AG09309 (cell line): ENCODE results near the gene ANKRD23.

Source experiments
- DNase-seq: peaks from one replicate; pipeline ENCODE4 v3.0.0-alpha.2; 2010; ENCODE audit warnings: low read depth
- H3K4me3 ChIP-seq: 2 replicates; pipeline ENCODE4 v1.5.1; 2011; ENCODE audit warnings: mild to moderate bottlenecking, low read depth, low read length, moderate library complexity; ENCODE audit not compliant: control insufficient read depth
- TF ChIP-seq, protein P1 (sequence below): IDR thresholded peaks from 2 replicates; pipeline ENCODE4 v1.5.1; 2011; ENCODE audit warnings: mild to moderate bottlenecking, low read depth, low read length, inconsistent platforms; ENCODE audit not compliant: insufficient read depth, control insufficient read depth; ENCODE audit errors: missing control alignments

ANKRD23 gene

DNA sequence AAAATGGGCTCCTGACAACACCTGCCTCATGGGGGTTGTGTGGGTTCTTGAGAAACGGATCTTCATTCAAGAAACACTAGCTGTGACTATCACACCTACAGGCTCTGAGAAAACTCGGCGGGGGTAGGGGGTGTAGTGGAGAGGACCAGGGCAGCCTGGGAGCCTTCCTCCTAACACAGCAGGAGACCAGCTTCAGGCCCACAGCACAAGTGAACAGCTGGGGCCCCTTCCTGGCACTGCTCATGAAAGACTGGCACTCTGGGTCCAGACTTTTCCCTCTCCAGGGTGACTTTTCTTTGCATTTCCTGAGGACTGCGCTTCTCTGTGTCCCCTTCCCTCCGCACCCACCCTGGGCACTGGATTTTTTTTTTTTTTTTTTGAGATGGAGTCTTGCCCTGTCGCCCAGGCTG, 33.2 kb upstream of the ANKRD23 start:
- no peak overlapping the region for H3K4me3 ChIP-seq
- no peak for DNase-seq
- TF ChIP-seq, protein P1, sequence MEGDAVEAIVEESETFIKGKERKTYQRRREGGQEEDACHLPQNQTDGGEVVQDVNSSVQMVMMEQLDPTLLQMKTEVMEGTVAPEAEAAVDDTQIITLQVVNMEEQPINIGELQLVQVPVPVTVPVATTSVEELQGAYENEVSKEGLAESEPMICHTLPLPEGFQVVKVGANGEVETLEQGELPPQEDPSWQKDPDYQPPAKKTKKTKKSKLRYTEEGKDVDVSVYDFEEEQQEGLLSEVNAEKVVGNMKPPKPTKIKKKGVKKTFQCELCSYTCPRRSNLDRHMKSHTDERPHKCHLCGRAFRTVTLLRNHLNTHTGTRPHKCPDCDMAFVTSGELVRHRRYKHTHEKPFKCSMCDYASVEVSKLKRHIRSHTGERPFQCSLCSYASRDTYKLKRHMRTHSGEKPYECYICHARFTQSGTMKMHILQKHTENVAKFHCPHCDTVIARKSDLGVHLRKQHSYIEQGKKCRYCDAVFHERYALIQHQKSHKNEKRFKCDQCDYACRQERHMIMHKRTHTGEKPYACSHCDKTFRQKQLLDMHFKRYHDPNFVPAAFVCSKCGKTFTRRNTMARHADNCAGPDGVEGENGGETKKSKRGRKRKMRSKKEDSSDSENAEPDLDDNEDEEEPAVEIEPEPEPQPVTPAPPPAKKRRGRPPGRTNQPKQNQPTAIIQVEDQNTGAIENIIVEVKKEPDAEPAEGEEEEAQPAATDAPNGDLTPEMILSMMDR: no peak

DNA sequence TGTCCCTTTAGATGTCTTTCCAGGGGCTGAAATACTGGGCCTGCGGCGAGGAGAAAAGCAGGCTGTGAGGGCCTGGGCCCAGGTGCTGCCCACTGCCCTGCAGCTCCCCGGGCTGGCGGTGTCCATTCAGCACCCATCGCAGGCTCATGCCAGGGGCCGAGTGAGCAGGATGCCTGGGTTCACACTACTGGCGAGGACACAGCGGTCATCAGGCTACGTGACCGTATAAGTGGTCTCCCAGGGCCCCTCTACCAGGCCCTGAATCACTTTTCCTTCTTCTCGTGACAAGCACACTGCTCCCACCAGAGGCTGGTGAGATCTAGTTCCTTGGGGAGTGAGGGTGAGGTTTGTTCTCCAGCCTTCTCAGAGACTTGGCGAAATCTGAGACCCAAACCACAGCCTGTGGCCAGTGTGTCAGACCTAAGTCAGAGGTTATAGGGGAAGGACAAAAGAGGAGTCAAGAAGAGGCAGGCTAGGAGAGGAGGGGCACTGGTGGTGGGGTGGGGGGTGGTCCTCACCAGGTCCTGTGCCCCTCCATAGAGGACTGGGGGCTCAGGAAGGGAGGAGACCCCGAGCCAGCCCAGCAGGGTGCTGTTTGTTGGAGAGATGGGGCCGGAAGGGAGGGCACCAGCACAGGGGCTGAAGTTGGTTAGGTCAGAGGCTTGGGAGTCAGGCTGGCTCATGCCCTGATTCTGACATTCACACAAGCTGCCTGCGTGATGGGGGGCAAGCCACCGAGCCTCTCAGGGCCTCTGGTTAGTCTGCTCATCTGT, 32.6 kb upstream of the ANKRD23 start:
- no peak for DNase-seq
- H3K4me3 ChIP-seq: no peak overlapping the region
- TF ChIP-seq, protein P1: no peak

- TF ChIP-seq, protein P1: no peak
- H3K4me3 ChIP-seq: no peak overlapping the region
- no peak for DNase-seq
These were observed 31.9 kb upstream of the ANKRD23 start for GRCh38 chr2:96875498-96876268.

DNA sequence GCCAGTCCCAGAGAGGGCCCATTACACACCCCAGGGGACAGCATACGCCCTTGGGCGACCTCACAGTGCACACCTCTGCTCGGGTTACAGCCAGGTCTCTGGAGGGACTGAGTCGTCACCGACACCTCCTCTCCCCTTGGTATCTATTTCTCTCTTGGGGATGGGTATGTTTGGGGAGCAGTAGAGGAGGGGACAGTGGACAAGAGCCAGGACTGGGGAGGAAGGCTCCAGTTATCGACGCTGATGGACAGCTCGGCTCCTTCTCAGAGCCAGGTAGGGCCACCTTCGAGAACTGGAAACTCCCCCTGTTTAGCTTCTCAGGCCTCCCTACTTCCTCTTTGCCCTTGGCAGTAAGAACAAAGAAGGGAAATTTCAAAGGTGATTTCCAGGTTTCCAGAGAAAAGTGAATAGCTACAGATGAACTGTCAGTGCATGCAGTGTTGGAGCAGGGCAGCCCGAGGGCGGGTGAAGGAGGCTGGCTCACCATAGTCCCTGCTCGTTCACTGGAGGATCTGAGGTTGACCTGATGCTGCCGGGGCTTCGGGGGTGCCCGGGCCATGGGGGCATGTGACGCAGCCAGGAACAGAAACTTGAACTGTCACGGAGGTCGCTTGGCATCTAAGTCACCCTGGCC, 30.5 kb upstream of the ANKRD23 start:
- TF ChIP-seq, protein P1: no peak
- DNase-seq: no peak
- no peak overlapping the region for H3K4me3 ChIP-seq

DNA sequence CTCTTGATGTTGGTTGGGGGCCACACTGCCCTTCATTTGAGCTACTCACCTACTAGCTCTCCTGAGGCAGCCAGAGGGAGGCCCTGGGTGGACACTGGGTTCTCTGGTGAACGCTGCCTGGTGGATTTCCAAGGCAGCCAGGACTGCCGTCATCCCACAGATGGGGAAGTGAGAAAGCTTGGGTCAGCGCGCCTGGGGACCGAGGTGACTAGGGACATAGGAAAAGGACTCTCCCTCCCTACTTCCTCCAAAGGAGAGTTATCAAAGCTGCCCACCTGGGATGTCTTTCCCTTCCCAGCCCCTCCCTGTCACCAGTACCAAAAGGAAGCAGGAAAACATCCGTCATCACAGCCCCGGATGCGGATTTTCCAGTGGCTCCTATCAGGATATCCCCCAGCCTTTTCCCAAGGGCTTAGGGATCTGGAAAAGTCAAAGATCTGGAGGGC, 29.9 kb upstream of the ANKRD23 start:
- TF ChIP-seq, protein P1: no peak
- no peak overlapping the region for H3K4me3 ChIP-seq
- DNase-seq: no peak

DNA sequence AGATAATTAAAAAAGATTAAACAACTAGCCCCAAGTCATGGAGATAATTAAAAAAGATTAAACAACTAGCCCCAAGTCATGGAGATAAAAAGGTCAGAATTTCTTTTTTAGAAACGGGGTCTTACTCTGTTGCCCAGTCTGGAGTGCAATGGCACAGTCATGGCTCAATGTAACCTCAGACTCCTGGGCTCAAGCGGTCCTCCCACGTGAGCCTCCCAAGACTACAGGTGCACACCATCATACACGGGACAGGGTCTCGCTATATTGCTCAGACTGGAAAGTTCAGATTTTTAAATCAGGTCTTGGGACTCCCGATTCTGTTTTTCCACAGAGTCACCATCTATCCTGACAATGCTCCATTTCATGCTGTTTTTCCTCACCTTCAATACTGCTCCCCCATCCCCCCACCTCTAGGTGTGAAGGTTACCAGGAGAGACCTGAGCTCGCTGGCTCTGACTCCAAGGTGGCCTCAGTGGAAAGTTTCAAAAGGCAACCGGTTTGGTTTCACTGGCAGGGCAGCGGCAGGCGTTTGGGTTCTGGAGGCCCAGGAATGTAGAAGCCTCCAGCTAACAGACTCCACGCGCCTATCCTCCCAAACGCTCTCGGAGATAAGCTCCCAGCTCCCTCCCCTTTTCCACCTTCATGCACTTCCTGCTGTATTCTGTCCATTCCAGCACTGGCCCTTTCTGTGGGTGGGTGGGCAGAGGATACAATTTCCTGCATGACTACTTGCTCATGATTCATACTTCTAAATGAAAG, 28.9 kb upstream of the ANKRD23 start:
- H3K4me3 ChIP-seq: no peak overlapping the region
- no peak for DNase-seq
- TF ChIP-seq, protein P1: no peak
